ENCODE data around the gene CACNA1I.
A peak's percentile ranks its signal among the peaks of the same experiment; 100 is the strongest.

Gene CACNA1I

DNA sequence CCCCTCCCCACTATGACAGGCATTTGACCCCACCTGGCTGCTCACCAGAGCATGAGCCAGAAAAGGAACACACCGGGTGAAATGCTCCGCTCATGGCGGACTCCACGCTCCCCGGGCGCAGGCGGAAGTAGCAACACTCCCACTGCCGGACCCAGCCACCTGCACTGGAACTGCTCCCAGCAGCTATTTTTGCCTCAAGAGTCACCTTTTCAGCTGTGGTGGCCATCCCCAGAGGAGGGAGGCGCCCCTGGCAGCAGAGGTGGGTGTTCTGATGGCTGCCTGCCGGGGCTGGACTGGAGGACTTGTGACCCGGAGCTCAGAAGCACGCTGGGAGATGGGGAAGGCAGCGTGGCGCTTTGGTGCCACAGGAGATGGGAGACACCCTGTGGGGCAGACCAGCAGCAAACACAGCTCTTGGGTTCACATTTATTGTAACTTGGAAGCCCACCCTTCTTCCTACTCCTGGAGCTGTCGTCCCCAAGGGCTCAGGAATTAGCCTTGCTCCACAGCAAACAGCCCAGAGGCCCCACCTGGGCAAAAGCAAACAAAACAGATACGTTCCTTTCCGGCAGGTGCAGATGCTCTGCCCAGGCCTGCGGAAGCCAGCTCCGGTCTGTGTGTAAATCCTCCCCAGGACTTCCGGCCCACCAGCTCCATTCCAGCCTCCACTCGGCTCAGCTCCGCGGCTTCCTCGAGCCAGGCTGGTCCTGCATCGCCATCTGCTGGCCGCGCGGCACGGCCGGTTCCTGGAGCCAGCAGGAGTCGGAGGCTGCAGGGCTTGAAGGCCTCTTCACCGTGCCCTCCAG lies 41.7 kb upstream of the CACNA1I start (continued):
- TF ChIP-seq ZNF707 (tag by site-specific recombination; IDR thresholded peaks at IDR 0.05) (no peak), ZNF701 (tag by site-specific recombination; IDR thresholded peaks at IDR 0.05) (0 out of 2 replicates have a peak, but pooled peaks have one; percentile 12), KLF16 (tag by site-specific recombination; IDR thresholded peaks at IDR 0.05) (peak; percentile 85), ZNF548 (tag by site-specific recombination; IDR thresholded peaks at IDR 0.05) (no peak)
- TF ChIP-seq, protein P1, sequence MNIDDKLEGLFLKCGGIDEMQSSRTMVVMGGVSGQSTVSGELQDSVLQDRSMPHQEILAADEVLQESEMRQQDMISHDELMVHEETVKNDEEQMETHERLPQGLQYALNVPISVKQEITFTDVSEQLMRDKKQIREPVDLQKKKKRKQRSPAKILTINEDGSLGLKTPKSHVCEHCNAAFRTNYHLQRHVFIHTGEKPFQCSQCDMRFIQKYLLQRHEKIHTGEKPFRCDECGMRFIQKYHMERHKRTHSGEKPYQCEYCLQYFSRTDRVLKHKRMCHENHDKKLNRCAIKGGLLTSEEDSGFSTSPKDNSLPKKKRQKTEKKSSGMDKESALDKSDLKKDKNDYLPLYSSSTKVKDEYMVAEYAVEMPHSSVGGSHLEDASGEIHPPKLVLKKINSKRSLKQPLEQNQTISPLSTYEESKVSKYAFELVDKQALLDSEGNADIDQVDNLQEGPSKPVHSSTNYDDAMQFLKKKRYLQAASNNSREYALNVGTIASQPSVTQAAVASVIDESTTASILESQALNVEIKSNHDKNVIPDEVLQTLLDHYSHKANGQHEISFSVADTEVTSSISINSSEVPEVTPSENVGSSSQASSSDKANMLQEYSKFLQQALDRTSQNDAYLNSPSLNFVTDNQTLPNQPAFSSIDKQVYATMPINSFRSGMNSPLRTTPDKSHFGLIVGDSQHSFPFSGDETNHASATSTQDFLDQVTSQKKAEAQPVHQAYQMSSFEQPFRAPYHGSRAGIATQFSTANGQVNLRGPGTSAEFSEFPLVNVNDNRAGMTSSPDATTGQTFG (tag by site-specific recombination; IDR thresholded peaks at IDR 0.05; ENCODE audit: borderline replicate concordance), result peak; percentile 96; the same call in 1 of the 2 replicates

DNA sequence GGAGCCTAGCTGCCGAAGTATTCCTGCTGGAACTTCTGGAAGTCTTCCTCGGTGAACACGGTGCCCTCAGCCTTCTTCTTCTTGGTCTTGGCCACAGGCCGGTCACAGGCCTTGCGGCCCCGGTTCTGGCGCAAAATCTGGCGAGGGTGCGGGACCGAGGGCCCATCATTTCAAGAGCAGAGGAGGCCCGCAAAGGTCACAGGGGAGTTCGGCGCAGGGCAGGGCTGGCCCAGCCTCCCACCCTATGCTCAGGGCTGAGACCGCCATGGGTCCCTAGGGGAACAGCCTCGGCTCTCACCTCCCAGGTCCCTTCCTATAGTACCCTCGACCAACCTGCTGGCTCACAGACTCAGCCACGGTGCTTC lies 41.1 kb upstream of the CACNA1I start:
- POLR2A ChIA-PET, result interaction anchor here (0.6 to 5.1 kb wide), 18 partner anchors 9 to 515 kb away, joined by 3 to 113 read pairs (median 4); partner anchors contain the start of genes ATF4, MIEF1, RPL3 and TAB1

DNA sequence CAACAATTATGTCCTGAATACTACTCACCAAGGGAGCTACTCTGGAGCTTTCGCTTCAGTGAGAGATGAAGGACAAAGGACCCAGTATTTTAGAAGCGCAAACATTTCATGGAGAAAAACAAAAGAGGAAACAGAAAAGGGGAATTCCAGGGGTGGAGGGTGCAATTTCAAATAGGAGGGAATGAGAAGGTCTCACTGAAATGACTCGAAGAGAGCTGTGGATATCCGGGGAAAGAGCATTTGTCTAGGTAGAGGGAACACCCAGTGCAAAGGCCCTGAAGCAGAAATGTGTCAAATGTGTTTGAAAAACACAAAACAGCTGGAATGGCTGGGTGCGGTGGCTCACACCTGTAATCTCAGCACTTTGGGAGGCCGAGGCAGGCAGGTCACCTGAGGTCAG lies 40.4 kb upstream of the CACNA1I start:
- no peaks in the 10 kb centered on the region for H3K9me3 ChIP-seq (ENCODE audit: control insufficient read depth, insufficient read depth, low read depth, low read length)
- H3K36me3 ChIP-seq (ENCODE audit: control insufficient read depth in 2 of 2, insufficient read depth in 1 of 2, low read length in 2 of 2), result peaks cover 11 to 54% of the 10 kb centered on the region in 2 experiments; a peak in 2 of 3 replicates
- peaks cover 14% of the 10 kb centered on the region for H3K4me1 ChIP-seq (ENCODE audit: control insufficient read depth, insufficient read depth, low read length)
- TF ChIP-seq ZBTB17 (tag by site-specific recombination; IDR thresholded peaks at IDR 0.05), result no peak
- no peak for TF ChIP-seq IKZF3 (tag by site-specific recombination; IDR thresholded peaks at IDR 0.05)
- TF ChIP-seq ZNF558 (tag by site-specific recombination; IDR thresholded peaks at IDR 0.05), result no peak
- TF ChIP-seq BCL11A (tag by site-specific recombination; IDR thresholded peaks at IDR 0.05; ENCODE audit: low read depth), result no peak
- ChIA-PET POLR2A (interaction anchor here (0.7 to 5.1 kb wide), 6 partner anchors 10 to 668 kb away, joined by 3 to 113 read pairs (median 6); partner anchors contain the start of genes ATF4, MIEF1 and RPL3), CTCF (interaction anchor here (0.6 to 13.7 kb wide), 17 partner anchors 8 to 1478 kb away, joined by 3 to 380 read pairs (median 5); partner anchors contain the start of gene MIEF1)
- H3K4me3 ChIP-seq (ENCODE audit: low read depth, low read length), result no peak overlapping the region
- H3K27ac ChIP-seq (ENCODE audit: extremely low read depth, low read depth, low read length), result peak overlapping the region; percentile 17

More for the DNA sequence above, 41.1 kb upstream of the CACNA1I start:
- CTCF ChIA-PET, result interaction anchor here (0.5 to 13.7 kb wide), 41 partner anchors 7 to 1478 kb away, joined by 3 to 380 read pairs (median 5); partner anchors contain the start of genes ATF4, MIEF1 and TAB1
- Histone ChIP-seq H3K27ac (ENCODE audit: extremely low read depth, low read depth, low read length) (peak overlapping the region; percentile 17), H3K4me1 (ENCODE audit: control insufficient read depth, insufficient read depth, low read length) (peaks cover 14% of the 10 kb centered on the region), H3K9me3 (ENCODE audit: control insufficient read depth, insufficient read depth, low read depth, low read length) (no peaks in the 10 kb centered on the region), H3K4me3 (ENCODE audit: low read depth, low read length) (no peak overlapping the region; the same call in 1 of the 2 replicates), H3K36me3 (ENCODE audit: control insufficient read depth in 2 of 2, insufficient read depth in 1 of 2, low read length in 2 of 2) (peaks cover 11 to 61% of the 10 kb centered on the region in 2 experiments; a peak in 2 of 3 replicates)
- TF ChIP-seq OVOL3 (tag by site-specific recombination; IDR thresholded peaks at IDR 0.05), result no peak
- peak; percentile 1; the same call in 1 of the 2 replicates for TF ChIP-seq ZIC2 (tag by site-specific recombination; IDR thresholded peaks at IDR 0.05)
- TF ChIP-seq TRIM28 (IDR thresholded peaks at IDR 0.05; ENCODE audit: borderline replicate concordance, low read length), result peak; percentile 58

DNA sequence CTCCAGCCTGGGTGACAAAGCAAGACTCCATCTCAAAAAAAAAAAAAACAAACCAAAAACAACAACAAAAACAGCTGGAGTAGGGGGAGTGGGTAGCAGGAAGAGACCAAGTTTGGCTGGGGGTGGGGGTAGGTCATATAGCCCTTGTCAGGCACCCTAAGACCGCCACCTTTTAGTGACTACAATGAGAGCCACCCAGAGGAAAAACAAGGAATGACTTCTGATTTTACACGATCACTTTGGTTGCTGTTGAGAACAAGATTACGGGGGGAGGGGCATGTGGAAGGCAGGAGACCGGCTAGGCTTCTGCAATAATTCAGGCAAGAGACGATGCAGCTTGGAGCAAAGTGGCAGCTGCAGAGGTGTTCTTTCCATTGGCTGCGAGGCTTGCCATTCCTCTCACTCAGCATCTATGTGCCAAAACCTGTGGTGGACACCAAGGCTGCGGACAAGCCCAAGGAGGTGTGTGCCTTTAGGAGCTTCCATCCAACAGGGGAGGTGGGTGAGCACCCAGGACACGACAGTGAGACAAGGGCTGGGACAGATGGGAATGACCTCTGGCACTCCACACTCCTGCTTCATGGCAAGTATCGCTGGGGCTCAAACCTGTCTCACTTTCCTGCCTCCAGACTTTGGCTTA lies 39.7 kb upstream of the CACNA1I start:
- ChIA-PET POLR2A (interaction anchor here (0.7 to 5.1 kb wide), 5 partner anchors 10 to 669 kb away, joined by 4 to 113 read pairs (median 8); partner anchors contain the start of genes ATF4, MIEF1 and RPL3), CTCF (interaction anchor here (0.6 to 13.7 kb wide), 19 partner anchors 8 to 820 kb away, joined by 3 to 380 read pairs (median 4); no protein-coding TSS in a partner anchor)
- Histone ChIP-seq H3K9me3 (ENCODE audit: control insufficient read depth, insufficient read depth, low read depth, low read length) (no peaks in the 10 kb centered on the region), H3K4me3 (ENCODE audit: low read depth, low read length) (no peak overlapping the region), H3K36me3 (ENCODE audit: control insufficient read depth in 2 of 2, insufficient read depth in 1 of 2, low read length in 2 of 2) (peaks cover 11 to 50% of the 10 kb centered on the region in 2 experiments; a peak in 2 of 3 replicates), H3K27ac (ENCODE audit: extremely low read depth, low read depth, low read length) (no peak overlapping the region), H3K4me1 (ENCODE audit: control insufficient read depth, insufficient read depth, low read length) (peaks cover 14% of the 10 kb centered on the region)
- TF ChIP-seq SP2 (tag by site-specific recombination; IDR thresholded peaks at IDR 0.05) (no peak), ZNF76 (tag by site-specific recombination; IDR thresholded peaks at IDR 0.05; ENCODE audit: borderline replicate concordance, low read depth) (0 out of 2 replicates have a peak, but pooled peaks have one; percentile 36), TCF7L2 (IDR thresholded peaks at IDR 0.05; ENCODE audit: borderline replicate concordance, low read depth, low read length) (no peak), ZNF626 (tag by site-specific recombination; IDR thresholded peaks at IDR 0.05) (no peak), ZNF548 (tag by site-specific recombination; IDR thresholded peaks at IDR 0.05) (no peak)
- TF ChIP-seq, protein P2, sequence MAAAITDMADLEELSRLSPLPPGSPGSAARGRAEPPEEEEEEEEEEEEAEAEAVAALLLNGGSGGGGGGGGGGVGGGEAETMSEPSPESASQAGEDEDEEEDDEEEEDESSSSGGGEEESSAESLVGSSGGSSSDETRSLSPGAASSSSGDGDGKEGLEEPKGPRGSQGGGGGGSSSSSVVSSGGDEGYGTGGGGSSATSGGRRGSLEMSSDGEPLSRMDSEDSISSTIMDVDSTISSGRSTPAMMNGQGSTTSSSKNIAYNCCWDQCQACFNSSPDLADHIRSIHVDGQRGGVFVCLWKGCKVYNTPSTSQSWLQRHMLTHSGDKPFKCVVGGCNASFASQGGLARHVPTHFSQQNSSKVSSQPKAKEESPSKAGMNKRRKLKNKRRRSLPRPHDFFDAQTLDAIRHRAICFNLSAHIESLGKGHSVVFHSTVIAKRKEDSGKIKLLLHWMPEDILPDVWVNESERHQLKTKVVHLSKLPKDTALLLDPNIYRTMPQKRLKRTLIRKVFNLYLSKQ (tag by site-specific recombination; IDR thresholded peaks at IDR 0.05; ENCODE audit: borderline replicate concordance), result no peak
- TF ChIP-seq, protein P3, sequence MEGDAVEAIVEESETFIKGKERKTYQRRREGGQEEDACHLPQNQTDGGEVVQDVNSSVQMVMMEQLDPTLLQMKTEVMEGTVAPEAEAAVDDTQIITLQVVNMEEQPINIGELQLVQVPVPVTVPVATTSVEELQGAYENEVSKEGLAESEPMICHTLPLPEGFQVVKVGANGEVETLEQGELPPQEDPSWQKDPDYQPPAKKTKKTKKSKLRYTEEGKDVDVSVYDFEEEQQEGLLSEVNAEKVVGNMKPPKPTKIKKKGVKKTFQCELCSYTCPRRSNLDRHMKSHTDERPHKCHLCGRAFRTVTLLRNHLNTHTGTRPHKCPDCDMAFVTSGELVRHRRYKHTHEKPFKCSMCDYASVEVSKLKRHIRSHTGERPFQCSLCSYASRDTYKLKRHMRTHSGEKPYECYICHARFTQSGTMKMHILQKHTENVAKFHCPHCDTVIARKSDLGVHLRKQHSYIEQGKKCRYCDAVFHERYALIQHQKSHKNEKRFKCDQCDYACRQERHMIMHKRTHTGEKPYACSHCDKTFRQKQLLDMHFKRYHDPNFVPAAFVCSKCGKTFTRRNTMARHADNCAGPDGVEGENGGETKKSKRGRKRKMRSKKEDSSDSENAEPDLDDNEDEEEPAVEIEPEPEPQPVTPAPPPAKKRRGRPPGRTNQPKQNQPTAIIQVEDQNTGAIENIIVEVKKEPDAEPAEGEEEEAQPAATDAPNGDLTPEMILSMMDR (tag by site-specific recombination; IDR thresholded peaks at IDR 0.05), result peak; percentile 48
- TF ChIP-seq, protein P4, sequence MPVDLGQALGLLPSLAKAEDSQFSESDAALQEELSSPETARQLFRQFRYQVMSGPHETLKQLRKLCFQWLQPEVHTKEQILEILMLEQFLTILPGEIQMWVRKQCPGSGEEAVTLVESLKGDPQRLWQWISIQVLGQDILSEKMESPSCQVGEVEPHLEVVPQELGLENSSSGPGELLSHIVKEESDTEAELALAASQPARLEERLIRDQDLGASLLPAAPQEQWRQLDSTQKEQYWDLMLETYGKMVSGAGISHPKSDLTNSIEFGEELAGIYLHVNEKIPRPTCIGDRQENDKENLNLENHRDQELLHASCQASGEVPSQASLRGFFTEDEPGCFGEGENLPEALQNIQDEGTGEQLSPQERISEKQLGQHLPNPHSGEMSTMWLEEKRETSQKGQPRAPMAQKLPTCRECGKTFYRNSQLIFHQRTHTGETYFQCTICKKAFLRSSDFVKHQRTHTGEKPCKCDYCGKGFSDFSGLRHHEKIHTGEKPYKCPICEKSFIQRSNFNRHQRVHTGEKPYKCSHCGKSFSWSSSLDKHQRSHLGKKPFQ (tag by site-specific recombination; IDR thresholded peaks at IDR 0.05), result no peak

Measured in HEK293 (cell line).